SW480 (cell line): ENCODE measurements around the gene DNAJC2.
"Not testable (repeated sequence)": the region's sequence is repeated elsewhere in the genome, so short reads cannot be mapped to it uniquely, and the experiment has no call there.

Source experiments
- DNase-seq: peaks from one replicate; pipeline ENCODE4 v3.0.0-alpha.2; 2016; ENCODE audit warnings: low spot score

The DNAJC2 gene

DNA sequence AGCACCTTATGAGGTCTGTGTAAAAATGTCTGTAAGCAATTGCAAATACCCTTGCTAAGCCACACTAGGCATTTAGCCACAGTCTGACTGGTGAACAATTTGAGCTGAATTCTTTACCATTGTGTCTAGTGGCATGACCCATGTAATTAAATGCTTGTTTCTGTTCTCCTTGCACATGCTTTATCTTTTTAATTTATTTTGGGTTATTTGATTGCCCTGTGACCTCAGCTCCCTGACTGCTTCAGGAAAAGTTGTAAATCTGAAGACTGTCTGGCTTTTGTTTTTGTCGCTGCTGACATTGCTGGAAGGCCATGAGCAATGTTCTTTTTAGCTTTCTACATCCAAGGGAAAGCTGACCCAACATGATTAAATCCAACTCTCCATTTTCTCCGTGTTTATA lies 78.3 kb downstream of the DNAJC2 start:
- DNase-seq, result not testable (repeated sequence)

DNA sequence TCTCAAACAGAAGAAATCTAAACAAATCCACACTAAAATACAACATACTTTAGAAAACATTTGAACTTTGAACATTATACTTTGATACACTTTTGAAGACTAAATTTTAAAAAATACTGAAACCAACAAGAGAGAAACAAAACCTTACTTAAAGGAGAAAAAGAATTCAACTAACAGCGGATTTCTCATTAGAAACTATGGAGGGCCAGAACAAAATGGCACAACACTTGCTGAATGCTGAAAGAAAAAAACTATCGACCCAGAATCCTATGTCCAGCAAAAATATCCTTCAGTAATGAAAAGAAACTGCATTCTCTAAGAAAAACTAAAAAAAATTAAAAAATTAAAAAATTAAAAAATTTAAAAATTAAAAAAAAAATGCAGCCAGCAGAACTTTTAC lies 80.5 kb downstream of the DNAJC2 start:
- not testable (repeated sequence) for DNase-seq
